KMS-11 (cell line): ENCODE data around the gene RADX.
A peak's percentile ranks its signal among the peaks of the same experiment; 100 is the strongest.

ENCODE experiments used
- H2AFZ ChIP-seq: fragments of 200-600 bp; sonication (generic); 2 replicates; pipeline ENCODE4 v1.6.1; 2016; ENCODE audit warnings: antibody characterized with exemption, mixed run types, low read depth
- H3K27ac ChIP-seq: fragments of 200-600 bp; sonication (generic); 2 replicates; pipeline ENCODE4 v1.6.1; 2016; ENCODE audit warnings: mild to moderate bottlenecking, mixed run types
- H3K27me3 ChIP-seq: fragments of 200-600 bp; sonication (generic); 2 replicates; pipeline ENCODE4 v1.6.1; 2017; ENCODE audit warnings: mild to moderate bottlenecking, low read depth, mixed run types, moderate library complexity; ENCODE audit not compliant: insufficient read depth
- H3K36me3 ChIP-seq: fragments of 200-600 bp; sonication (generic); 2 replicates; pipeline ENCODE4 v1.6.1; 2017; ENCODE audit warnings: mild to moderate bottlenecking, mixed run types; ENCODE audit not compliant: insufficient read depth
- H3K4me1 ChIP-seq: fragments of 200-600 bp; sonication (generic); 2 replicates; pipeline ENCODE4 v1.6.1; 2016; ENCODE audit warnings: mild to moderate bottlenecking, low read depth, mixed run types; ENCODE audit not compliant: poor library complexity, severe bottlenecking
- H3K4me2 ChIP-seq: fragments of 200-600 bp; sonication (generic); 2 replicates; pipeline ENCODE4 v1.7.0; 2016; ENCODE audit warnings: mild to moderate bottlenecking, mixed run types
- H3K4me3 ChIP-seq: fragments of 200-600 bp; sonication (generic); IDR thresholded peaks from 2 replicates; pipeline ENCODE4 v1.6.1; 2017; ENCODE audit warnings: low read depth, low read length, mixed read lengths; ENCODE audit not compliant: insufficient read depth
- H3K79me2 ChIP-seq: fragments of 200-600 bp; sonication (generic); 2 replicates; pipeline ENCODE4 v1.6.1; 2016; ENCODE audit warnings: low read depth, mixed run types; ENCODE audit not compliant: insufficient read depth
- H3K9ac ChIP-seq: fragments of 200-600 bp; sonication (generic); 2 replicates; pipeline ENCODE4 v1.6.1; 2016; ENCODE audit warnings: mild to moderate bottlenecking, mixed run types
- H4K20me1 ChIP-seq: fragments of 200-600 bp; sonication (generic); 2 replicates; pipeline ENCODE4 v1.6.1; 2016; ENCODE audit warnings: mild to moderate bottlenecking, mixed run types; ENCODE audit not compliant: insufficient read depth
- TF ChIP-seq, protein P1 (sequence below): fragments of 200-600 bp; sonication (generic); conservative IDR thresholded peaks from 2 replicates; pipeline ENCODE4 v1.6.1; 2017; ENCODE audit warnings: low read depth, mild to moderate bottlenecking, antibody characterized with exemption, low read length, moderate library complexity, mixed read lengths

The RADX gene, protein sequence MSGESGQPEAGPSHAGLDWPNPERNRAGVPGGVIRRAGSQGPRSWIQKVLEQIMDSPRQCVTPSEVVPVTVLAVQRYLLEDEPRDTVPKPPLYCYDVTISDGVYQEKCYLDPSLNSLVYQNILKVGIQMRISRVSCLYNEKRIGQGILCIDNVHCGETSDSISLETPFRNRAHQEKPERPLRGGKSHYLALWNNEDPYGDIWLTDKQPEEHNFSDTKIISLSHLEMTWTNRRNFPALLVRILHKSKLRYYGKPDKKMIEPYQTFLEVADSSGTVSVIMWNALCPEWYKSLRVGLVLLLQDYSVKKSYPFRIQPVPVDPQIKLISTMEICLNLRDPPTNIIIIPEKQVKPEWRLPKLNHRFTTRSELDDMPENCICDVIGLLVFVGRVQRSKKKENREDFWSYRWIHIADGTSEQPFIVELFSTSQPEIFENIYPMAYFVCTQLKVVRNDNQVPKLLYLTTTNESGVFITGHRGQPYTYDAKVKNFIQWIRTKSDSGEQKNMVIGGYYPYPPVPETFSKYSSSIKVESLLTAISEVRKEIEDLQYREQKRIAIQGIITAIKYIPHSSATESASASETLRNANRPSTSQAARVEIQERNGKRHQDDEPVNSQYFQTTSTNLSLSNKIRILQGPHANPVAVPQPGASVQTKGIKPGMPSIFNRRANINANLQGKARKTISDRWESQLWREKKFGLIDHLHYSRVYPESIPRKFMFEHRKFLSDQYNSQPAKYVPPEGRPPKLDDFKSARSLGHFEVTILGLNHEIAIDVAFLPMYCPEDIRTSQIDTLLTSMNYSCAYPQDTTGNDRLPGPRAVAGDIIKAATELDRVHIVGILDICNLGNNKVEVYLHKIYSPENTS

GRCh38 chrX:106611679-106612392 lies at the start of gene RADX:
Gene RADX (plus strand): TSS chrX:106611978. CDS start chrX:106612081, 103 bp downstream.
- H3K4me1 ChIP-seq = peaks cover 16% of the 10 kb centered on the region
- no peak within 1 kb of the TSS for H3K4me3 ChIP-seq
- no peaks in the 10 kb centered on the region for H3K79me2 ChIP-seq
- H3K36me3 ChIP-seq = no peaks in the 10 kb centered on the region
- H2AFZ ChIP-seq = peak within 1 kb of the TSS; percentile 93
- H4K20me1 ChIP-seq = no peaks in the 10 kb centered on the region
- TF ChIP-seq, protein P1, sequence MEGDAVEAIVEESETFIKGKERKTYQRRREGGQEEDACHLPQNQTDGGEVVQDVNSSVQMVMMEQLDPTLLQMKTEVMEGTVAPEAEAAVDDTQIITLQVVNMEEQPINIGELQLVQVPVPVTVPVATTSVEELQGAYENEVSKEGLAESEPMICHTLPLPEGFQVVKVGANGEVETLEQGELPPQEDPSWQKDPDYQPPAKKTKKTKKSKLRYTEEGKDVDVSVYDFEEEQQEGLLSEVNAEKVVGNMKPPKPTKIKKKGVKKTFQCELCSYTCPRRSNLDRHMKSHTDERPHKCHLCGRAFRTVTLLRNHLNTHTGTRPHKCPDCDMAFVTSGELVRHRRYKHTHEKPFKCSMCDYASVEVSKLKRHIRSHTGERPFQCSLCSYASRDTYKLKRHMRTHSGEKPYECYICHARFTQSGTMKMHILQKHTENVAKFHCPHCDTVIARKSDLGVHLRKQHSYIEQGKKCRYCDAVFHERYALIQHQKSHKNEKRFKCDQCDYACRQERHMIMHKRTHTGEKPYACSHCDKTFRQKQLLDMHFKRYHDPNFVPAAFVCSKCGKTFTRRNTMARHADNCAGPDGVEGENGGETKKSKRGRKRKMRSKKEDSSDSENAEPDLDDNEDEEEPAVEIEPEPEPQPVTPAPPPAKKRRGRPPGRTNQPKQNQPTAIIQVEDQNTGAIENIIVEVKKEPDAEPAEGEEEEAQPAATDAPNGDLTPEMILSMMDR = no peak
- H3K27me3 ChIP-seq = no peaks in the 10 kb centered on the region
- H3K4me2 ChIP-seq = peak within 1 kb of the TSS; percentile 73
- peak within 1 kb of the TSS; percentile 81 for H3K9ac ChIP-seq
- peak within 1 kb of the TSS; percentile 66 for H3K27ac ChIP-seq

GRCh38 chrX:106564986-106565385 lies 46.8 kb upstream of the RADX start:
- no peaks in the 10 kb centered on the region for H3K4me1 ChIP-seq
- no peak overlapping the region for H3K9ac ChIP-seq
- H3K79me2 ChIP-seq = no peaks in the 10 kb centered on the region
- H3K36me3 ChIP-seq = no peaks in the 10 kb centered on the region
- TF ChIP-seq, protein P1 = no peak
- H3K4me3 ChIP-seq = no peak overlapping the region
- H3K4me2 ChIP-seq = no peak overlapping the region
- H3K27ac ChIP-seq = no peak overlapping the region
- H2AFZ ChIP-seq = no peak overlapping the region
- H4K20me1 ChIP-seq = no peaks in the 10 kb centered on the region
- no peaks in the 10 kb centered on the region for H3K27me3 ChIP-seq

- Histone ChIP-seq H3K4me3 (no peak overlapping the region), H2AFZ (no peak overlapping the region), H3K36me3 (no peaks in the 10 kb centered on the region), H3K4me1 (no peaks in the 10 kb centered on the region), H3K27ac (no peak overlapping the region), H3K27me3 (no peaks in the 10 kb centered on the region), H4K20me1 (no peaks in the 10 kb centered on the region), H3K79me2 (no peaks in the 10 kb centered on the region), H3K4me2 (no peak overlapping the region), H3K9ac (no peak overlapping the region)
- TF ChIP-seq, protein P1 = no peak
Observed at GRCh38 chrX:106566362-106566761, 45.4 kb upstream of the RADX start.

GRCh38 chrX:106581856-106582255 lies 29.9 kb upstream of the RADX start:
- Histone ChIP-seq H3K27ac (no peak overlapping the region), H3K4me3 (no peak overlapping the region), H3K36me3 (no peaks in the 10 kb centered on the region), H3K27me3 (no peaks in the 10 kb centered on the region), H2AFZ (no peak overlapping the region), H4K20me1 (no peaks in the 10 kb centered on the region), H3K79me2 (no peaks in the 10 kb centered on the region), H3K9ac (no peak overlapping the region), H3K4me2 (no peak overlapping the region), H3K4me1 (no peaks in the 10 kb centered on the region)
- TF ChIP-seq, protein P1 = no peak
